ENCODE results near the gene ATP12A.
"Not testable (repeated sequence)": the region's sequence is repeated elsewhere in the genome, so short reads cannot be mapped to it uniquely, and the experiment has no call there.

DNA sequence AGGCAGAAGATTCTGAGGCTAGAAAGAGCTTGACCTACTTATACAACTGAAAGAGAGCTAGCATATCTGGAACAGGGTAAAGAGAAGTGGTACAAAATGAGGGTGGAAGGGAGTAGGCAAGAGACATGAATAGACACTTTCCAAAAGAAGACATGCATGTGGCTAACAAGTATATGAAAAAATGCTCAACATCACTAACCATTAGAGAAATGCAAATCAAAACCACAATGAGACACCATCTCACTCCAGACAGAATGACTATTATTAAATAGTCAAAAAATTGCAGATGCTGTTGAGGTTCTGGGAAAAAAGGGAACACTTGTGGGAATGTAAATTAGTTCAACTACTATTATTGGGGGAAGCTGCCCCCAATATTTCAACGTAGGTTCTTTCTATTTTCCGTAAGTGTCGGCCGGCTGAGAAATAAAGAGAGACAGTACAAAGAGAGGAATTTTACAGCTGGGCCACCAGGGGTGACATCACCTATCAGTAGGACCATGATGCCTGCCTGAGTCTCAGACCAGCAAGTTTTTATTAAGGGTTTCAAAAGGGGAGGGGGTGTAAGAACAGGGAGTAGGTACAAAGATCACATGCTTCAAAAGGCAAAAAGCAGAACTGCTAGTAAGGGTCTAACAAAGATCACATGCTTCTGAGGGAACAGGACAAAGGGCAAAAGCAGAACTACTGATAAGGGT lies 50.8 kb downstream of the ATP12A start:
- TF ChIP-seq POLR2A (IDR thresholded peaks at IDR 0.05; ENCODE audit: low read length); POLR2AphosphoS2 (conservative IDR thresholded peaks at IDR 0.05; ENCODE audit: low read length); MYC (IDR thresholded peaks at IDR 0.05; ENCODE audit: borderline replicate concordance, low read length); GATA3 (IDR thresholded peaks at IDR 0.05; ENCODE audit: borderline replicate concordance); EHMT2 (IDR thresholded peaks at IDR 0.05; ENCODE audit: low read depth); SMC3 (IDR thresholded peaks at IDR 0.05); CEBPB (IDR thresholded peaks at IDR 0.05); RNF2 (IDR thresholded peaks at IDR 0.05; ENCODE audit: borderline replicate concordance, low read depth); RFX5 (IDR thresholded peaks at IDR 0.05); NFE2L2 (conservative IDR thresholded peaks at IDR 0.05; ENCODE audit: low read length); MAX (IDR thresholded peaks at IDR 0.05): not testable (repeated sequence)
- TF ChIP-seq, protein P1, sequence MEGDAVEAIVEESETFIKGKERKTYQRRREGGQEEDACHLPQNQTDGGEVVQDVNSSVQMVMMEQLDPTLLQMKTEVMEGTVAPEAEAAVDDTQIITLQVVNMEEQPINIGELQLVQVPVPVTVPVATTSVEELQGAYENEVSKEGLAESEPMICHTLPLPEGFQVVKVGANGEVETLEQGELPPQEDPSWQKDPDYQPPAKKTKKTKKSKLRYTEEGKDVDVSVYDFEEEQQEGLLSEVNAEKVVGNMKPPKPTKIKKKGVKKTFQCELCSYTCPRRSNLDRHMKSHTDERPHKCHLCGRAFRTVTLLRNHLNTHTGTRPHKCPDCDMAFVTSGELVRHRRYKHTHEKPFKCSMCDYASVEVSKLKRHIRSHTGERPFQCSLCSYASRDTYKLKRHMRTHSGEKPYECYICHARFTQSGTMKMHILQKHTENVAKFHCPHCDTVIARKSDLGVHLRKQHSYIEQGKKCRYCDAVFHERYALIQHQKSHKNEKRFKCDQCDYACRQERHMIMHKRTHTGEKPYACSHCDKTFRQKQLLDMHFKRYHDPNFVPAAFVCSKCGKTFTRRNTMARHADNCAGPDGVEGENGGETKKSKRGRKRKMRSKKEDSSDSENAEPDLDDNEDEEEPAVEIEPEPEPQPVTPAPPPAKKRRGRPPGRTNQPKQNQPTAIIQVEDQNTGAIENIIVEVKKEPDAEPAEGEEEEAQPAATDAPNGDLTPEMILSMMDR (IDR thresholded peaks at IDR 0.05): not testable (repeated sequence)
